HepG2 (cell line): ENCODE data around the gene LPO. TPM values are rescaled to one million over a fixed set of nuclear protein-coding genes. Genes with fewer than 3 reads are reported as not detected.

Experiments used
- AHR ChIP-seq: IDR thresholded peaks from 2 replicates; pipeline ENCODE4 v1.6.1; 2018; ENCODE audit warnings: missing genetic modification reagents, missing compliant biosample characterization
- BHLHE40 ChIP-seq: IDR thresholded peaks from 2 replicates; pipeline ENCODE4 v1.6.1; 2011; ENCODE audit warnings: low read length, improper control_type of control experiment
- FOSL1 ChIP-seq: sonication (generic); formaldehyde crosslinking; IDR thresholded peaks from 2 replicates; pipeline ENCODE4 v1.9.0; 2021; ENCODE audit warnings: missing genetic modification reagents, borderline replicate concordance
- FOXJ3 ChIP-seq: sonication (generic); formaldehyde crosslinking; IDR thresholded peaks from 2 replicates; pipeline ENCODE4 v1.4.0; 2020; ENCODE audit warnings: missing genetic modification reagents, mild to moderate bottlenecking, borderline replicate concordance
- FOXK1 ChIP-seq: sonication (generic); formaldehyde crosslinking; IDR thresholded peaks from 2 replicates; pipeline ENCODE4 v1.4.0; 2020; ENCODE audit warnings: low read depth, missing genetic modification reagents, borderline replicate concordance
- HBP1 ChIP-seq: IDR thresholded peaks from 2 replicates; pipeline ENCODE4 v1.6.1; 2016; ENCODE audit warnings: low read depth, control low read depth
- HNRNPLL ChIP-seq: fragments of 200-400 bp; formaldehyde crosslinking; IDR thresholded peaks from 2 replicates; pipeline ENCODE4 v1.6.1; 2017; ENCODE audit warnings: mild to moderate bottlenecking, low read depth, low read length; ENCODE audit not compliant: poor library complexity, severe bottlenecking
- MXD1 ChIP-seq: sonication (generic); formaldehyde crosslinking; IDR thresholded peaks from 2 replicates; pipeline ENCODE4 v1.4.0; 2020; ENCODE audit warnings: mild to moderate bottlenecking, missing genetic modification reagents
- NR3C1 ChIP-seq: sonication (generic); formaldehyde crosslinking; IDR thresholded peaks from 2 replicates; pipeline ENCODE4 v1.4.0; 2020; ENCODE audit warnings: missing genetic modification reagents
- NRL ChIP-seq: sonication (generic); formaldehyde crosslinking; IDR thresholded peaks from 2 replicates; pipeline ENCODE4 v1.5.0; 2020; ENCODE audit warnings: missing genetic modification reagents, mild to moderate bottlenecking, moderate library complexity, borderline replicate concordance
- POGK ChIP-seq: sonication (generic); formaldehyde crosslinking; conservative IDR thresholded peaks from 2 replicates; pipeline ENCODE4 v1.8.0; 2022; ENCODE audit warnings: mild to moderate bottlenecking, moderate library complexity, missing genetic modification reagents
- SMARCE1 ChIP-seq: fragments of 450-650 bp; IDR thresholded peaks from 2 replicates; pipeline ENCODE4 v1.6.1; 2017; ENCODE audit warnings: borderline replicate concordance
- ZBTB21 ChIP-seq: sonication (generic); formaldehyde crosslinking; IDR thresholded peaks from 2 replicates; pipeline ENCODE4 v1.4.0; 2020; ENCODE audit warnings: missing genetic modification reagents
- ZBTB4 ChIP-seq: sonication (generic); formaldehyde crosslinking; IDR thresholded peaks from 2 replicates; pipeline ENCODE4 v1.4.0; 2020; ENCODE audit warnings: missing genetic modification reagents, mild to moderate bottlenecking, borderline replicate concordance
- ZFP1 ChIP-seq: IDR thresholded peaks from 2 replicates; pipeline ENCODE4 v1.6.1; 2016
- ZKSCAN1 ChIP-seq: fragments of 150-350 bp; IDR thresholded peaks from 2 replicates; pipeline ENCODE4 v1.6.1; 2014; ENCODE audit warnings: low read length
- ZMYM2 ChIP-seq: sonication (generic); formaldehyde crosslinking; IDR thresholded peaks from 2 replicates; pipeline ENCODE4 v1.8.0; 2022; ENCODE audit warnings: mild to moderate bottlenecking, missing genetic modification reagents
- ZNF160 ChIP-seq: sonication (generic); formaldehyde crosslinking; IDR thresholded peaks from 2 replicates; pipeline ENCODE4 v1.8.0; 2022; ENCODE audit warnings: mild to moderate bottlenecking, inconsistent platforms, missing genetic modification reagents
- ZNF232 ChIP-seq: sonication (generic); formaldehyde crosslinking; IDR thresholded peaks from 2 replicates; pipeline ENCODE4 v1.4.0; 2020; ENCODE audit warnings: missing genetic modification reagents, borderline replicate concordance
- ZNF326 ChIP-seq: sonication (generic); formaldehyde crosslinking; IDR thresholded peaks from 2 replicates; pipeline ENCODE4 v1.4.0; 2020; ENCODE audit warnings: missing genetic modification reagents, borderline replicate concordance
- ZNF674 ChIP-seq: sonication (generic); formaldehyde crosslinking; IDR thresholded peaks from 2 replicates; pipeline ENCODE4 v1.5.0; 2020; ENCODE audit warnings: low read depth, mild to moderate bottlenecking, missing genetic modification reagents
- ZNF773 ChIP-seq: sonication (generic); formaldehyde crosslinking; IDR thresholded peaks from 2 replicates; pipeline ENCODE4 v1.4.0; 2020; ENCODE audit warnings: missing genetic modification reagents, borderline replicate concordance
- ZSCAN20 ChIP-seq: sonication (generic); formaldehyde crosslinking; IDR thresholded peaks from 2 replicates; pipeline ENCODE4 v1.4.0; 2020; ENCODE audit warnings: missing genetic modification reagents, mild to moderate bottlenecking, borderline replicate concordance
- polyA plus RNA-seq, 8 experiments: library from polyadenylated mRNA; depleted of rRNA in 3 of 8; stranded (reverse) in 7 of 8; unstranded in 1 of 8; fragments of >200 nt; fragmentation: Illumina TruSeq in 4 of 8; extraction: Trizol in 4 of 8; gene quantifications; 2 replicates each; pipeline versions ENCODE4 v1.2.1 to v1.2.3, GENCODE V29; 2011 to 2016; ENCODE audit warnings: low read depth in 4 of 8, missing spikeins in 1 of 8, mixed read lengths in 1 of 8; ENCODE audit not compliant: insufficient read depth in 1 of 8
- total RNA-seq, 5 experiments: library from RNA; depleted of rRNA; stranded (reverse); fragments of >200 nt; fragmentation: Illumina TruSeq; extraction: Trizol; gene quantifications; 2 replicates each; pipeline ENCODE4 v1.2.3, GENCODE V29; 2016; ENCODE audit warnings: low read depth in 1 of 5

Gene LPO
- total and polyA plus RNA-seq, 2 of the 13 experiments (the other 11 are each of a cell fraction or from before 2014, with no cell fraction given) = not detected

GRCh38 chr17:58249270-58250133 is 11.1 kb downstream of the LPO start (continued):
- TF ChIP-seq ZNF773 (CRISPR knock-in tag) (peak; percentile 77; the same call in 1 of the 2 replicates), HNRNPLL (peak; percentile 41), AHR (CRISPR knock-in tag) (peak; percentile 49; the same call in 1 of the 2 replicates), BHLHE40 (peak; percentile 97), ZNF232 (peak; percentile 92; the same call in 1 of the 2 replicates), SMARCE1 (no peak), FOSL1 (CRISPR knock-in tag) (no peak), ZKSCAN1 (no peak), FOXJ3 (no peak), HBP1 (CRISPR knock-in tag) (no peak), MXD1 (peak; percentile 61), POGK (CRISPR knock-in tag) (0 out of 2 replicates have a peak, but pooled peaks have one; percentile 41), FOXK1 (CRISPR knock-in tag) (no peak), ZFP1 (peak; percentile 58; the same call in 1 of the 2 replicates), NR3C1 (CRISPR knock-in tag) (no peak), ZBTB4 (CRISPR knock-in tag) (no peak; the same call in 1 of the 2 replicates), ZBTB21 (CRISPR knock-in tag) (no peak), ZNF674 (CRISPR knock-in tag) (peak; percentile 71; the same call in 1 of the 2 replicates), ZMYM2 (no peak), NRL (CRISPR knock-in tag) (peak; percentile 90), ZNF160 (CRISPR knock-in tag) (no peak), ZSCAN20 (peak; percentile 88), ZNF326 (no peak)
